Epithelial cell of prostate (primary cell): Measurements from ENCODE around the gene S100A16.

Experiments used
- DNase-seq: peaks from one replicate; pipeline ENCODE4 v3.0.0-alpha.2; 2011; ENCODE audit warnings: low read depth, low spot score
- H3K27ac ChIP-seq: fragments of 450-650 bp; 2 replicates; pipeline ENCODE4 v1.5.1; 2017; ENCODE audit warnings: mild to moderate bottlenecking

The S100A16 gene

GRCh38 chr1:153617663-153618062, 4.7 kb upstream of the S100A16 start:
- DNase-seq: no peak
- peak overlapping the region; percentile 100 for H3K27ac ChIP-seq

GRCh38 chr1:153616917-153617311, 4.0 kb upstream of the S100A16 start:
- peak overlapping the region; percentile 100 for H3K27ac ChIP-seq
- no peak for DNase-seq

GRCh38 chr1:153616144-153616916, 3.4 kb upstream of the S100A16 start, which contains the start of gene S100A14:
Gene S100A14, minus strand, starts transcription at chr1:153616325. Its CDS starts 467 bp downstream, at chr1:153615858.
- H3K27ac ChIP-seq: peak within 1 kb of the TSS; percentile 100
- peak; percentile 68 for DNase-seq

GRCh38 chr1:153615406-153615805, 2.5 kb upstream of the S100A16 start:
- peak overlapping the region; percentile 100 for H3K27ac ChIP-seq

GRCh38 chr1:153614906-153615305, 2.0 kb upstream of the S100A16 start:
- peak overlapping the region; percentile 100 for H3K27ac ChIP-seq
- no peak for DNase-seq

More at GRCh38 chr1:153615406-153615805, 2.5 kb upstream of the S100A16 start:
- DNase-seq: no peak

GRCh38 chr1:153614189-153614900, 1.4 kb upstream of the S100A16 start:
- no peak for DNase-seq
- peak overlapping the region; percentile 100 for H3K27ac ChIP-seq

GRCh38 chr1:153613406-153613805, 469 bp upstream of the S100A16 start:
- no peak for DNase-seq
- H3K27ac ChIP-seq: peak overlapping the region; percentile 100

- peak overlapping the region; percentile 100 for H3K27ac ChIP-seq
- no peak for DNase-seq
Observed at GRCh38 chr1:153612111-153612754, 704 bp downstream of the S100A16 start.

GRCh38 chr1:153611356-153611755, 1.6 kb downstream of the S100A16 start:
- DNase-seq: no peak
- peak overlapping the region; percentile 100 for H3K27ac ChIP-seq

GRCh38 chr1:153610811-153611301, 2.1 kb downstream of the S100A16 start:
- H3K27ac ChIP-seq: peak overlapping the region; percentile 100
- peak; percentile 56 for DNase-seq

- peak overlapping the region; percentile 100 for H3K27ac ChIP-seq
- DNase-seq: no peak
Observed at GRCh38 chr1:153610334-153610733, 2.6 kb downstream of the S100A16 start.

GRCh38 chr1:153609585-153609907, 3.4 kb downstream of the S100A16 start:
- no peak for DNase-seq
- peak overlapping the region; percentile 100 for H3K27ac ChIP-seq

GRCh38 chr1:153608742-153609584, 4.0 kb downstream of the S100A16 start:
- peak; percentile 86 for DNase-seq
- peak overlapping the region; percentile 100 for H3K27ac ChIP-seq

GRCh38 chr1:153608089-153608682, 4.8 kb downstream of the S100A16 start:
- H3K27ac ChIP-seq: peak overlapping the region; percentile 100
- no peak for DNase-seq

GRCh38 chr1:153607381-153607780, 5.6 kb downstream of the S100A16 start:
- no peak for DNase-seq
- peak overlapping the region; percentile 100 for H3K27ac ChIP-seq

GRCh38 chr1:153606194-153606593, 6.7 kb downstream of the S100A16 start:
- peak overlapping the region; percentile 100 for H3K27ac ChIP-seq

GRCh38 chr1:153602749-153603148, 10.2 kb downstream of the S100A16 start:
- H3K27ac ChIP-seq: peak overlapping the region; percentile 100
- no peak for DNase-seq

More at GRCh38 chr1:153606194-153606593, 6.7 kb downstream of the S100A16 start:
- DNase-seq: no peak

GRCh38 chr1:153599847-153600246, 13.1 kb downstream of the S100A16 start:
- peak overlapping the region; percentile 50 for H3K27ac ChIP-seq
- DNase-seq: no peak
